Measurements from ENCODE around the gene ITGA2.
"Not testable (repeated sequence)": the region's sequence is repeated elsewhere in the genome, so short reads cannot be mapped to it uniquely, and the experiment has no call there.

Gene ITGA2

GRCh38 chr5:53109443-53110127 is 120.4 kb downstream of the ITGA2 start, which contains the start of gene MOCS2:
Gene MOCS2 (minus strand): TSS chr5:53109757. CDS start chr5:53107174, 2,583 bp downstream.
- peak; percentile 67 for DNase-seq

- DNase-seq = no peak
These were observed 121.0 kb downstream of the ITGA2 start for GRCh38 chr5:53110156-53110555.

GRCh38 chr5:53111139-53111538 is 122.0 kb downstream of the ITGA2 start:
- DNase-seq = no peak

GRCh38 chr5:53112307-53112706 is 123.2 kb downstream of the ITGA2 start:
- DNase-seq = not testable (repeated sequence)

- DNase-seq = no peak
These were observed 123.8 kb downstream of the ITGA2 start for GRCh38 chr5:53112909-53113308.

- DNase-seq = no peak
These were observed 124.8 kb downstream of the ITGA2 start for GRCh38 chr5:53113947-53114346.

GRCh38 chr5:53114988-53115387 is 125.8 kb downstream of the ITGA2 start:
- DNase-seq = no peak

GRCh38 chr5:53116597-53116996 is 127.4 kb downstream of the ITGA2 start:
- DNase-seq = no peak

- DNase-seq = no peak
These were observed 129.7 kb downstream of the ITGA2 start for GRCh38 chr5:53118879-53119278.

GRCh38 chr5:53120165-53120564 is 131.0 kb downstream of the ITGA2 start:
- DNase-seq = no peak

GRCh38 chr5:53123702-53124101 is 134.6 kb downstream of the ITGA2 start:
- no peak for DNase-seq

- no peak for DNase-seq
These were observed 137.4 kb downstream of the ITGA2 start for GRCh38 chr5:53126521-53126920.

- no peak for DNase-seq
These were observed 138.0 kb downstream of the ITGA2 start for GRCh38 chr5:53127107-53127506.

- DNase-seq = no peak
These were observed 139.3 kb downstream of the ITGA2 start for GRCh38 chr5:53128481-53128880.

GRCh38 chr5:53130266-53130665 is 141.1 kb downstream of the ITGA2 start:
- DNase-seq = no peak

- DNase-seq = no peak
These were observed 143.9 kb downstream of the ITGA2 start for GRCh38 chr5:53133020-53133419.
